WI38 (cell line): Measurements from ENCODE around the gene CPT1A.

Experiments used
- H3K4me3 ChIP-seq: 2 replicates; pipeline ENCODE4 v1.5.1; 2011; ENCODE audit warnings: low read depth, mild to moderate bottlenecking, control low read depth, low read length
- TF ChIP-seq, protein P1 (sequence below): IDR thresholded peaks from 2 replicates; pipeline ENCODE4 v1.5.1; 2012; ENCODE audit warnings: low read depth, mild to moderate bottlenecking, control low read depth, low read length

Gene CPT1A

DNA sequence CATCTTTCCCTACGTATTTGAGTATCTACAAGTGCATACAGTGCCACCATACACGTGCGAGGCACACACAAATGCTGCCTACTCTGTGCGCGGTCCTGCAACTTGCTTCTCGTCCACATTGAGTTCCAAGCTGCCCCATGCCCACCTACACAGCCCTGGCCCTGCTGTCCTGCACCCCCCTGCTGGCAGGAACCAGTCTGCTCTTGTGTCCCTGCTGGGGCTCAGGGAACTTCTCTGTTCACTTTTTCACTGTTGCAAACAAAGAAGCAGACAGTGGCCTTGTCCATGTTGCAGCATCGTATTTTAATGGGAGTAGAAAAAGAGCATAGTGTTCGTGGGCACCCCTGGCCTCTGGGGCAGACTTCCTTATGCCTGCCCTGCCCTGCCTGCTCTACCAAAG is 14.0 kb downstream of the CPT1A start:
- no peak overlapping the region for H3K4me3 ChIP-seq
- TF ChIP-seq, protein P1, sequence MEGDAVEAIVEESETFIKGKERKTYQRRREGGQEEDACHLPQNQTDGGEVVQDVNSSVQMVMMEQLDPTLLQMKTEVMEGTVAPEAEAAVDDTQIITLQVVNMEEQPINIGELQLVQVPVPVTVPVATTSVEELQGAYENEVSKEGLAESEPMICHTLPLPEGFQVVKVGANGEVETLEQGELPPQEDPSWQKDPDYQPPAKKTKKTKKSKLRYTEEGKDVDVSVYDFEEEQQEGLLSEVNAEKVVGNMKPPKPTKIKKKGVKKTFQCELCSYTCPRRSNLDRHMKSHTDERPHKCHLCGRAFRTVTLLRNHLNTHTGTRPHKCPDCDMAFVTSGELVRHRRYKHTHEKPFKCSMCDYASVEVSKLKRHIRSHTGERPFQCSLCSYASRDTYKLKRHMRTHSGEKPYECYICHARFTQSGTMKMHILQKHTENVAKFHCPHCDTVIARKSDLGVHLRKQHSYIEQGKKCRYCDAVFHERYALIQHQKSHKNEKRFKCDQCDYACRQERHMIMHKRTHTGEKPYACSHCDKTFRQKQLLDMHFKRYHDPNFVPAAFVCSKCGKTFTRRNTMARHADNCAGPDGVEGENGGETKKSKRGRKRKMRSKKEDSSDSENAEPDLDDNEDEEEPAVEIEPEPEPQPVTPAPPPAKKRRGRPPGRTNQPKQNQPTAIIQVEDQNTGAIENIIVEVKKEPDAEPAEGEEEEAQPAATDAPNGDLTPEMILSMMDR: no peak

DNA sequence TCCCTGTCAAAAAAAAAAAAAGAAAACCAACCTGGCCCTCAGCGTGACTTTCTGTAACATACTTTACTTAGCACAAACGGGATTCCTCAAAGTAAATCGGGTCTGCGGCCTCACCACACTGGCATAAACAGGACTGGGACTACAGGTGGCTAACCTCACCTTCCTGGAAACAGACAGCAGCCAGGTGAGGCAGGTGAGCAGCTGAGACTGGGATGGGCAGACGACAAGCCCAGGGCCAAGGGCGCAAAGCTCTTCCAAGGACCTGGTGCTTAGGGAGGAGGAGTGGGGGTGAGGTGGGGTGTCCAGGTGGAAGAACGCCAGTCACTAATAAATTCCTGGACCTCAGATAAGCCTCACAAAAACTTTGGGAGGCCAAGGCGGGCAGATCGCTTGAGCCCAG is 15.0 kb downstream of the CPT1A start:
- TF ChIP-seq, protein P1: no peak
- H3K4me3 ChIP-seq: no peak overlapping the region

DNA sequence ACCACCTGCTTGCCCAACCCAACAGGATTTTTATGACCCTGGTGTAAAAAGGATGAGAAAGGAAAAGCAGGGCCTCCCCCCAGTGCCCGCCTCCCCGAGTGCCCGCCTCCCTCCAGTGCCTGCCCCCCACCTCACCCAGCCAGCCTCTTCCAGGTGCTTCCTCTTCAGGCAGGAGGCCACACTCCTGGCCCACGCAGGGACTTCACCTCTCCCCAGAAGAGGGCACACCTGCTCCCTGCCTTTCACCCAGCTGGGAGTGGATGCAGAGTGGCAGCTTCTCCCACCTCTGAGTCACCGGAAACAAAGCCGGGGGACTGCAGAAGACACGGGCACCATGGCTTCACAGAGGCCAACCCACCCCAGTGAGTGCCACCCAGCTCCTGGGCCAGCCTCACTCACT is 16.1 kb downstream of the CPT1A start:
- TF ChIP-seq, protein P1: no peak

DNA sequence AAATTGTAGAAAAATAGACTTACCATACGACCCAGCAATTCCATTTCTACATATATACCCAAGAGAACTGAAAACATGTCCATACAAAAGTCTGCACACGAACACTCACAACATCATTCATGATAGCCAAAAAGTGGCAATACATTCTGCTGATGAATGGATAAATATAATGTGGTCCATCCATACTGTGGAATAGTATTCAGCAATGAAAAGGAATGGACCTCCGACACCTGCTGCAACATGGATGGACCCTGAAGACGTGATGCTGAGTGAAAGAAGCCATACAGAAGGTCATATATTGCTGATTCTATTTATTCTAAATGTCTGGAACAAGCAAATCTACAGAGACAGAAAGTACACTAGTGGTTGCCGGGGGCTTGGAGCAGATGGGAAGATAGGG is 19.2 kb downstream of the CPT1A start:
- no peak overlapping the region for H3K4me3 ChIP-seq
- TF ChIP-seq, protein P1: no peak

More for the DNA sequence above, 16.1 kb downstream of the CPT1A start:
- no peak overlapping the region for H3K4me3 ChIP-seq

DNA sequence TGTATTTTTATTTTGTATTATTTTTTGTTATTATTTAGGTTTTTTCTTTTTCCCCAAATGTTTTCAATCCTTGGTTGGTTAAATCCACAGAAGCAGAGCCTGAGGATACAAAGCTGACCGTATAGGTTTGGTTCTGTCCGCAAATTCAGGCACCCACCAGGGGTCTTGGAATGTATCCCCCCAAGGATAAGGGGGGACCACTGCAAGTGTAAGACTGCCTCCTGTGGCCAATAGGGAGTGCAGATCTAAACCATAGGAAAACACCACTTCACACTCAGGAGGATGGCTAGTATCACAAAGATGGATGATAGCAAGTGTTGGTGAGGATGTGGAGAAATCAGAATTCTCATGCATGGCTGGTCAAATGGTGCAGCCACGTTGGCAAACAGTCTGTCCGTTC is 20.0 kb downstream of the CPT1A start:
- TF ChIP-seq, protein P1: no peak
- H3K4me3 ChIP-seq: no peak overlapping the region

DNA sequence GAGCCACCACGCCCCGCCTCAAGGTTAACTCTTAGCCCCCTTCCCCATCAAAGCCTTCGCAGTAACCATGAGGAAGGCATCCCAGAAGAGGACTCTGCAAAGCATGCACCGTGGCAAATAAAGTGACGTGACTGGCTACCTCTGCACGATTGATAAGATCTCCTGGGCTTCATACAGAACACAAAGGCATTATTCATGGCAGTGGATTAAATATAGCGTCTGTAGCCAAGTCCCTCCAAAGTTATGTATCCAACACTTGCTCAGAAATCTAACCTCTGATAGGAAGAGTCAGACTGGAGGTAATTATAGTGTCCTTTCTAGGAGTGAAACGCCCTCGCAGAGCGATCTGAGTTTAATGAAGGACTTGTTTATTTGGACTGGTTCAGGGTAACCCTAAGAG is 22.4 kb downstream of the CPT1A start:
- H3K4me3 ChIP-seq: no peak overlapping the region
- TF ChIP-seq, protein P1: no peak

DNA sequence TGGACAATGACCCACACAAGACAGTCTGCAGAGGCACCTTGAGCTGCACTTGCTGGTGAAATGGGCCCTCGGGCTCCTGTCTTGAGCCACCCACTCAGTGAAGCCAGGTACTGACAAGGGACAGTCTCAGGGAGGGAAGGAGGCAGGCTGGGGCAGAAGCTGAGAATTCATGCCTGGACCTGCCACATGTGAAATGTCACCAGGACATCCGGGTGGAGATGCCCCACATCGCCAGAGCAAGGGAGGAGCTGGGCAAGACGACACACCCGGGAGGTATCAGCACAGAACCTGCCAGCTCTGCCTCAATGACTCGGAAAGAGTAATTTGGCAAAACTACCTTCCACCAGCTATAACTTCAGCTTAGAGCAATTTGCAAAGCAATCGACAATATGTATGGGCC is 23.5 kb downstream of the CPT1A start:
- no peak overlapping the region for H3K4me3 ChIP-seq
- TF ChIP-seq, protein P1: no peak
